Activated naive CD4-positive, alpha-beta T cell treated with anti-CD3 and anti-CD28 coated beads, Interleukin-2, amount 50 U/mL, for 16 hours (primary cell): ENCODE data around the gene HTN1.
"Not testable (repeated sequence)": the region's sequence is repeated elsewhere in the genome, so short reads cannot be mapped to it uniquely, and the experiment has no call there.

Source experiments
- DNase-seq: peaks from one replicate; pipeline ENCODE4 v3.0.0-alpha.2; 2020

HTN1 gene

DNA sequence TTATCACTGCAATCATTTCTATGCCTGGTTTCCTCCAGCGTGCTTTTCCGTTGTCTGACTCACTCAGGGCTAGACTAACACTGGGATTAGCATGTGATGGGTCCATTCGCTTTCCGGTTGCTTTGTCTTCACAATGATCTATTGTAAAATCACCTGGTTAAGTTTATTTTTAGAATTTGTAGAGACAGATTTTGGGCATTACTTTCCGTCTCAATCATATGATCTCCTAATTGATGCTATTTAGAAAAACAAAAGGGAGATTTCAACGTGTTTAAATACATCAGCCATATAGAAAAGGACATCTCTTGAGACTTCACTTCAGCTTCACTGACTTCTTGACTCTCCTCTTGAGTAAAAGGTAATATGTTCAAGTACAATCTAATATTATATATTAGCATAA lies at the start of gene HTN1:
TSS of gene HTN1 (plus strand) at position 301 of the 400 bp plus-strand sequence. CDS start 2,639 bp downstream, outside the sequence.
- not testable (repeated sequence) for DNase-seq

- no peak for DNase-seq
Observed at GRCh38 chr4:70000711-70001110, 49.5 kb upstream of the HTN1 start.

DNA sequence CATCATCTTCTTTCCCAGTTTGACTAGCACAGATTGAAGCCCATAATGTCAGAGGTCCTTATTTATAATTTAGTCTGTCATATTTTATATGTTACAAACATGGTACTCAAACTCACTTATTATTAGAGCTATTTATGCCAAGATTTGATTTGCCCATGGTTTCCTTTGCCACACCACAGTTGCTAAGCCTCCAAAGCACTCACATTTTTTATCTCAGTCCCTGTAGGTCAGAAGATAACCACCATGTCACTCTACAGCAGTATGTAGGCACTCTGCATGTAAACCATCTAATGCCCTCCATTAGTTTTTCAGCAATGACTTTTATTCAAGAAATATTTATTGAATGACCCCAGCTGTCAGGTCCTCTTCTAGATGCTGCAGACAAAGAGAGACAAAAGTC lies 47.7 kb upstream of the HTN1 start:
- no peak for DNase-seq

DNA sequence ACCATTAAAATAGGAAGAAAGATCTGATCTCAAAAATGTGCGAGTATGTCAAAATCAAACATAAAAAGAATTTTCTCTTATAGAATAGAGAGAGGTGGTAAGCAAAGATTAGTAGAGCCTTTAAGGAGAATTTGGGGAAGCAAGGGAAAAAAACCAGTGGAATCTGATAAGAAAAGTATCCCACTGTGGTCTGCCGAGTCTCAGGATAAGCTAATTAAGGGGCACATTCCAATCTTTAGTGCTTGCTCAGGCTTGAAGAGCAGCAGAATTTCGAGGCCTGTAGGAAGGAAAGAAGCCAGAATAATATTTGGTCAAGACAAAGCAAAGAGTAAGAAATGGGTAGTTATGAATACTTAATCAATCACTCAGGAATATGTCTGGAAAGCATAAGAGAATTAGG lies 41.5 kb upstream of the HTN1 start:
- no peak for DNase-seq

DNA sequence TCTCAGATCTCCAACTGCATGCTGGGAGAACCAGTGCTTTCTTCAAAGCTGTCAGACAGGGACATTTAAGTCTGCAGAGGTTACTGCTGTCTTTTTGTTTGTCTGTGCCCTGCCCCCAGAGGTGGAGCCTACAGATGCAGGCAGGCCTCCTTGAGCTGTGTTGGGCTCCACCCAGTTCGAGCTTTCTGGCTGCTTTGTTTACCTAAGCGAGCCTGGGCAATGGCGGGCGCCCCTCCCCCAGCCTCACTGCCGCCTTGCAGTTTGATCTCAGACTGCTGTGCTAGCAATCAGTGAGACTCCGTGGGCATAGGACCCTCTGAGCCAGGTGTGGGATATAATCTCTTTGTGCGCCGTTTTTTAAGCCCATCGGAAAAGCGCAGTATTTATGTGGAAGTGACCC lies 31.2 kb upstream of the HTN1 start:
- not testable (repeated sequence) for DNase-seq

GRCh38 chr4:70023218-70023617 lies 27.0 kb upstream of the HTN1 start:
- no peak for DNase-seq

DNA sequence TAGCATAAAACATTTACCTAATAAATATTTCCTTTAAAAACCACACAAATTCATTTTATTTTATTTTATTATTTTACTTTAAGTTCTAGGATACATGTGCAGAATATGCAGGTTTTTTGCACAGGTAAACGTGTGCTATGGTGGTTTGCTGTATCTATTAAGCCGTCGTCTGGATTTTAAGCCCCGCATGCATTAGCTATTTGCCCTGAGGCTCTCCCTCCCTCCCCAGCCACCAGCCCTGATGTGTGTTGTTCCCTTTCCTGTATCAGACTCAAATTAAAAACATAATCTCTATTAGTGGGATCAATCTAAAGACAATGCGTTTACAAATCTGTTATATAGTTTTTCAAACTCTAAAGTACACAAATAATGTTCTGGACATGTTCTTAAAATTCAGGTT lies 23.2 kb upstream of the HTN1 start:
- DNase-seq = no peak

DNA sequence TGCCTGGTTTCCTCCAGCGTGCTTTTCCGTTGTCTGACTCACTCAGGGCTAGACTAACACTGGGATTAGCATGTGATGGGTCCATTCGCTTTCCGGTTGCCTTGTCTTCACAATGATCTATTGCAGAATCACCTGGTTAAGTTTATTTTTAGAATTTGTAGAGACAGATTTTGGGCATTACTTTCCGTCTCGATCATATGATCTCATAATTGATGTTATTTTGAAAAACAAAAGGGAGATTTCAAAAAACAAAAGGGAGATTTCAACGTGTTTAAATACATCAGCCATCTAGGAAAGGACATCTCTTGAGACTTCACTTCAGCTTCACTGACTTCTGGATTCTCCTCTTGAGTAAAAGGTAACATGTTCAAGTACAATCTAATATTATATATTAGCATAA lies 22.1 kb upstream of the HTN1 start, which contains the start of gene HTN3:
TSS of gene HTN3 (plus strand) at position 301 of the 400 bp plus-strand sequence. CDS start 2,282 bp downstream, outside the sequence.
- DNase-seq = not testable (repeated sequence)

DNA sequence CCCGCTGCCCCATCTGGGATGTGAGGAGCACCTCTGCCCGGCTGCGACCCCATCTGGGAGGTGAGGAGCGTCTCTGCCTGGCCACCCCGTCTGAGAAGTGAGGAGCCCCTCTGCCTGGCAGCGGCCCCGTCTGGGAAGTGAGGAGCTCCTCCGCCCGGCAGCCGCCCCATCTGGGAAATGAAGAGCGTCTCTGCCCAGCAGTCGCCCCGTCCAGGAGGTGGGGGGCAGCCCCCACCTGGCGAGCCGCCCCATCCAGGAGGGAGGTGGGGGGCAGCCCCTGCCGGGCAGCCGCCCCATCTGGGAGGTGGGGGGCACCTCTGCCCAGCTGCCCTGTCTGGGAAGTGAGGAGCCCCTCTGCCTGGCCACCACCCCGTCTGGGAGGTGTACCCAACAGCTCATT lies 12.7 kb upstream of the HTN1 start:
- not testable (repeated sequence) for DNase-seq

DNA sequence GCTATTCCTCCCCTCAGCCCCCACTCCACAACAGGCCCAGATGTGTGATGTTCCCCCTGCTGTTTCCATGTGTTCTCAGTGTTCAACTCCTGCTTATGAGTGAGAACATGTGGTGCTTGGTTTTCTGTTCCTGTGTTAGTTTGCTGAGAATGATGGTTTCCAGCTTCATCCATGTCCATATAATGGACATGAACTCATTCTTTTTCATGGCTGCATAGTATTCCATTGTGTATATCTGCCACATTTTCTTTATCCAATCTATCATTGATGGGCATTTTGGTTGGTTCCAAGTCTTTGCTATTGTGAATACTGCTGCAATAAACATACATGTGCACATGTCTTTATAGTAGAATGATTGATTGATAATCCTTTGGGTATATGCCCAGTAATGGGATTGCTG lies 10.3 kb upstream of the HTN1 start:
- not testable (repeated sequence) for DNase-seq

GRCh38 chr4:70041652-70042286 lies 8.5 kb upstream of the HTN1 start:
- no peak for DNase-seq

GRCh38 chr4:70056534-70056933 lies 6.3 kb downstream of the HTN1 start:
- DNase-seq = not testable (repeated sequence)

DNA sequence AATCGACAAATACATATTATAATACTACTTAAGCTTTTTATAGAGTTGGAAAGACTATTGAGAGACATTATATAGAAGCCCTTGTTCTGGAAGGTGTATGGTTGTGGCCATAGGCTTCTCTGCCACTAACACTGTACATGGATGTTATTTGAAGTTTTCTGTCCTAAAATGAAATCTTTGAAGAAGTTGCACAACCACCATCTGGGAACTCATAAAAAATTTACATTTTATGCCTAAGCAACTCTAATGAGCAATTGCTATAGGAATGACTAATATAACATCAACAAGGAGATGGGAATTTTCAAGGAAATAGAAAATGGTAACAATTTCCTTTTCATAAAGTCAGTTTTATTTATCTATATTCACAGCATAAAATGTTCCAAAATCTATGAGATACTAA lies 7.4 kb downstream of the HTN1 start:
- no peak for DNase-seq

- no peak for DNase-seq
Observed at GRCh38 chr4:70059149-70059548, 8.9 kb downstream of the HTN1 start.

DNA sequence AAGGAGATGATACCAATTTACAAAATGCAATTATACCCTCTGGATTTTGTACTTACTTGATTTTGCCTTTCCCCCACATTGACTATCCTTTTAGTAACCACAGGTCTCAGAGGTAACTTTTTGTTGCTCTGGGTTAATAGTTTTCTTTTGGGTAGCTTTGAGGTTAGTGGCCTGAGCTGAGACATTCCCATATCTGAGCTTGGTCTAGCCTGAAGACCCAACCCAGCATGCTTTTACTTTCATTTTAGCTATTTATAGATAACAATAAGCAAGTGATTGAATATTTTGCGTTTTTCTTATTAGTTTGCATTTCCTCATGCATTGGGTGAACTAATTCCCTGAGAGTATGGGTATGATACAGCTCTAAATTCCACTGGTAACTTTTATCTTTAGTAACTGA lies 11.8 kb downstream of the HTN1 start:
- DNase-seq = no peak

DNA sequence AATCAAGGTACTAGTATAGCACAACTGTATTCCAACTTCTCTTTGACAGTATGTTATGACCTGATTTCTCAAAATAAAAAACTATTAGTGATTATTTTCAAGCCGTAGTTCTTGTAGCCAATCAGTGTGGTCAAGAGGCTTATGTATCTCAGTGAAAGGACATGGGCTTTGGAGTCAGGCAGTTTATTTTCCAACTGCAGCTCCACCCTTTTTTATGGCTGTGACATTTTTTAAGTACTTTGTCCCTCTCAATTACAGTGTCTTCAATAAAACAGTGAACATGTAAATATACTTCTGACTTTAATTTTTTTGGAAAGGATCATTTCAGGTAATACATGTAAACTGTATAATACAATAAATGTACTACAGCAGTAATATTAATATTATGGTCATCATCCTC lies 30.0 kb downstream of the HTN1 start:
- no peak for DNase-seq

GRCh38 chr4:70099206-70099605 lies 49.0 kb downstream of the HTN1 start:
- DNase-seq = no peak
